ENCODE data around the gene FTO.
"Not testable (repeated sequence)": the region's sequence is repeated elsewhere in the genome, so short reads cannot be mapped to it uniquely, and the experiment has no call there.

The FTO gene

GRCh38 chr16:53882310-53882709 is 178.4 kb downstream of the FTO start:
- no peak for TF ChIP-seq CTCF (IDR thresholded peaks at IDR 0.05; ENCODE audit: borderline replicate concordance, insufficient read depth, low read depth, low read length)
- no peak overlapping the region for H3K4me3 ChIP-seq (ENCODE audit: low read depth, low read length)

- no peak for TF ChIP-seq CTCF (IDR thresholded peaks at IDR 0.05; ENCODE audit: borderline replicate concordance, insufficient read depth, low read depth, low read length)
- no peak overlapping the region for H3K4me3 ChIP-seq (ENCODE audit: low read depth, low read length)
These were observed 180.8 kb downstream of the FTO start for GRCh38 chr16:53884748-53885147.

DNA sequence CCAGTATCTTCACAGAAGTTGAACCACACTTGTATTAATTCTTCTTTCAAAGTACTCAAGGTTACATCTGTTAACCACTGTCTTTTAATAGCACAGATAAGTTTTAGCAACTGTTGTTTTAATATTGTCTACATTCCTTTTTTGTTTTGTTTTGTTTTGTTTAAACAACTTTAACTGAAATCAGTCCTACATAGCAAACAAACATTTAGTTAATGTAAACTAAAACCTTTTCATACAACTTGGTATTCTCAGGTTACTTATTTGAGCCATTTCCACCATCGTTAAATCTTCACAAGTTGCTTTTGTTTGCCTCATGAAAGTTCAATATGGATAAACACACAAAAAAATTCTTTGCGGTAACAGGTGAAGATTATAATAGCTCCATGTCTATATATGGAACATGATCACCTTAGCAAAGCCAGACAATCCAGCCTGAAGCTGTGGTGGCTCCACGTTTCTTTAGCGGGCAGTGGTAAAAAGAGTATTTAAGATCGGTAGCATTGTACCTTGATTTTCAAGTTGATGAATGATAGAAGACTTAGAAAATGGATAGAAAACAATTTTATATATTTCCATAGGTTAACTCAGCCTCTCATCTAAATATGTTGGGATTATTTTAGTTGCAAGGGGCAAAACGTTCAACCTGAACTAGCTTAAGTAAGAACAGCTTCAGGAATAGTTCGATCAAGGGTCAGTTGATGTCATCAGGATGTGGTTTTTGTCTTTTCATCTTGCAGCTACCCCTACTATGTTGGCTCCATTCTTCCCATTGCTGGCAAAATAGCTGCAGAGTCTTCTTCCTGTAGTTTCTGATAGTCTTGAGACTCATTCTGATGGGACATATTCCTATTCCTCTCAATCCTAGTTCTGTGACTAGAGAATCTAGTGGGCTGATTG is 182.8 kb downstream of the FTO start:
- no peak for TF ChIP-seq CTCF (IDR thresholded peaks at IDR 0.05; ENCODE audit: borderline replicate concordance, insufficient read depth, low read depth, low read length)
- H3K4me3 ChIP-seq (ENCODE audit: low read depth, low read length): no peak overlapping the region

DNA sequence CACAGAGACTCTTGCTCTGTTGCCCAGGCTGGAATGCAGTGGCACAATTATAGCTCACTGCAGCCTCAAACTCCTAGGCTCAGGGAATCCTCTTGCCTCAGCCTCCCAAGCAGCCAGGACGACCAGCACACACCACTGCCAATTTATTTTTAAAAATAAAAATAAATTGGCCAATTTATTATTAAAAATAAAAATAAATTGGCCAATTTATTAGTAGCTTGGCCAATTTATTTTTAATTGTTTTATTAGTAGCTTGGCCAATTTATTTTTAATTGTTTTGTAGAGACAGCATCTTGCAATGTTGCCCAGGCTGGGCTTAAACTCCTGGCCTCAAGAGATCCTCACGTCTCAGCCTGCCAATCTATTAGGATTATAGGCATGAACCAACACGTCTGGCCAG is 184.3 kb downstream of the FTO start:
- no peak overlapping the region for H3K4me3 ChIP-seq (ENCODE audit: low read depth, low read length)
- TF ChIP-seq CTCF (IDR thresholded peaks at IDR 0.05; ENCODE audit: borderline replicate concordance, insufficient read depth, low read depth, low read length): no peak

- H3K4me3 ChIP-seq (ENCODE audit: low read depth, low read length): not testable (repeated sequence)
These were observed 186.9 kb downstream of the FTO start for GRCh38 chr16:53890877-53891276.

DNA sequence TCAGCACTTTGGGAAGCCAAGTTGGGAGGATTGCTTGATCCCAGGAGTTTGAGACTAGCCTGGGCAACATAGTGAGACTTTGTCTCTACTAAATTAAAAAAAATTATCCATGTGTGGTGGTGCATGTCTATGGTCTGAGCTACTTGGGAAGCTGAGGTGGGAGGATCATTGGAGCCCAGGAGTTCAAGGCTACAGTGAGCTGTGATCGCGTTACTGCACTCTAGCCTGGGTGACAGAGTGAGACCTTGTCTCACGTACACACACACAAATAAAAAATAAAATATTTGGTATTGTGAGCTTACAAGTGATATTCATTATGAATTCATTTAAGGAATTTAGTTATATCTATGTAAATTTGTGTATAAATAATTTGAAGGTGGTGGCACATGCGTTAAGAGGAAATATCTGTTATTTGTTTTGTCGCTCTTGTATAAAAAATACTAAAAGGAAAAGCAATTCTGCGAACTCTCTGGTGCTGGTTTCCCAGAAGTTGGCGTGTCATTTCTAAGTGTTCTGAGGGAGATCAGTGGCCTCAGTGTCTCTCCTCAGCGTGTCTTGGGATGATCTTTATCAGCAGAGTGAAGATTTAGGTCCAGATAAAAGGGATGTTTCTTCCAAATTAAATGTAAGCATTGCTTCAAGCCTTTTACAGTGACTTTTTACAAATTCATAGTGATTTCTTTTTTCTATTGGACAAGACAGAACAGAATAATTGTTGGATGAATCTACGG is 187.6 kb downstream of the FTO start:
- TF ChIP-seq CTCF (IDR thresholded peaks at IDR 0.05; ENCODE audit: borderline replicate concordance, insufficient read depth, low read depth, low read length): no peak
- no peak overlapping the region for H3K4me3 ChIP-seq (ENCODE audit: low read depth, low read length)

GRCh38 chr16:53892155-53892554 is 188.2 kb downstream of the FTO start:
- no peak overlapping the region for H3K4me3 ChIP-seq (ENCODE audit: low read depth, low read length)
- peak; percentile 54 for TF ChIP-seq CTCF (IDR thresholded peaks at IDR 0.05; ENCODE audit: borderline replicate concordance, insufficient read depth, low read depth, low read length)

Measured in GM12875 (cell line).